Gastroesophageal sphincter (tissue), 4 donors: Measurements from ENCODE around the gene VTI1A. TPM values are rescaled to one million over a fixed set of nuclear protein-coding genes. Genes with fewer than 3 reads are reported as not detected.

Experiments used
- ATAC-seq: fragments of 150-250 bp; one replicate; pipeline ENCODE4 v1.9.1; 2016; ENCODE audit warnings: mild to moderate bottlenecking, moderate library complexity
- H3K27ac ChIP-seq, 4 donors: fragments of 200-600 bp; sonication (generic) in 3 of 4; 1 replicate in 3 of 4; 2 replicates in 1 of 4; pipeline ENCODE4 v1.5.1; 2016 to 2019
- H3K27me3 ChIP-seq: fragments of 200-600 bp; sonication (generic); one replicate; pipeline ENCODE4 v1.5.1; 2019
- H3K36me3 ChIP-seq, 2 donors: fragments of 200-600 bp; sonication (generic); one replicate each; pipeline ENCODE4 v1.5.1; 2019; ENCODE audit warnings: control low read depth in 1 of 2
- H3K4me1 ChIP-seq, 3 donors: fragments of 200-600 bp; sonication (generic); 1 replicate in 2 of 3; 2 replicates in 1 of 3; pipeline ENCODE4 v1.5.1; 2016 to 2019; ENCODE audit warnings: control low read depth in 2 of 3
- H3K4me3 ChIP-seq, 2 donors: fragments of 200-600 bp; sonication (generic); one replicate each; pipeline ENCODE4 v1.5.1; 2019; ENCODE audit warnings: mild to moderate bottlenecking in 1 of 2, moderate library complexity in 1 of 2
- H3K9me3 ChIP-seq, 3 donors: fragments of 200-600 bp; sonication (generic); one replicate each; pipeline ENCODE4 v1.5.1; 2017 to 2019; ENCODE audit warnings: control low read depth in 2 of 3
- EP300 ChIP-seq: sonication (generic); formaldehyde crosslinking; IDR thresholded peaks from one replicate; pipeline ENCODE4 v1.6.1; 2017; ENCODE audit warnings: antibody characterized with exemption, mild to moderate bottlenecking
- POLR2A ChIP-seq, 2 donors: fragments of 450-650 bp; IDR thresholded peaks; one replicate each; pipeline ENCODE4 v1.6.1; 2017; ENCODE audit warnings: antibody characterized with exemption in 2 of 2, mild to moderate bottlenecking in 2 of 2, moderate library complexity in 1 of 2
- POLR2AphosphoS5 ChIP-seq: sonication (generic); formaldehyde crosslinking; IDR thresholded peaks from one replicate; pipeline ENCODE4 v1.6.1; 2017; ENCODE audit warnings: antibody characterized with exemption
- WGBS, 2 donors: methylation state at CpG; one replicate each; pipeline ENCODE4 v1.1.5; 2018; ENCODE audit warnings: low coverage in 1 of 2; 5-methylcytosine and 5-hydroxymethylcytosine counted together
- total RNA-seq, 4 donors: library from RNA; depleted of rRNA; stranded (reverse); fragments of >200 nt; gene quantifications; one replicate each; pipeline ENCODE4 v1.1.0, GENCODE V29; 2016
- TF ChIP-seq, protein P1 (sequence below), 4 experiments: fragments of 200-600 bp in 2 of 4; fragments of 450-650 bp in 2 of 4; sonication (generic) in 1 of 4; IDR thresholded peaks; one replicate each; pipeline ENCODE4 v1.5.1; 2017 to 2019; ENCODE audit warnings: antibody characterized with exemption in 4 of 4, mild to moderate bottlenecking in 2 of 4, moderate library complexity in 2 of 4

Gene VTI1A
- total RNA-seq, 4 donors from 2014 or later = 19.6 to 81.9 (median 43.1) TPM

DNA sequence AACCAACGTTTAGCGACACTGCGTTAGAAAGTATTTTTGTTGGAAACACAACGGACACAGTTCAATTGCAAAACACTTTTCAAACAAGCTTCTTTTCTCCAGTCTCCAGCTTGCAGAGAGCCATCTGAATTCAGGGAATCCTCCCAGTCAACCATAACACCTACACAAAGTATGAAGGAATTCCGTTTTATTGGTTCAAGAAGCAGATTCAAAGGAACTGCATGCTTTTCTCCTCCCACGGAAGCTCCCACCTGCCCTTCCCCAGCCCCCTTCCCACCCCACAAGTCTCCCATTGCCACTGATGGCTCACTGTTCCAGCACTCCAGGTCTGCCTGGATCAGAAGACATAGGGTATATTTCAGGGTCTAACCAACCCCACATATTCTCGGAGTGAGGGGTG, 312.5 kb downstream of the VTI1A start:
- WGBS, 2 donors = 77 to 92% methylated on average over 6 of the region's 7 CpGs
- H3K4me1 ChIP-seq = peaks cover 0 to 11% (median 0%) of the 10 kb centered on the region in 3 donors
- no peaks in the 10 kb centered on the region for H3K36me3 ChIP-seq
- H3K27me3 ChIP-seq = no peaks in the 10 kb centered on the region
- no peak for TF ChIP-seq EP300
- TF ChIP-seq, protein P1, sequence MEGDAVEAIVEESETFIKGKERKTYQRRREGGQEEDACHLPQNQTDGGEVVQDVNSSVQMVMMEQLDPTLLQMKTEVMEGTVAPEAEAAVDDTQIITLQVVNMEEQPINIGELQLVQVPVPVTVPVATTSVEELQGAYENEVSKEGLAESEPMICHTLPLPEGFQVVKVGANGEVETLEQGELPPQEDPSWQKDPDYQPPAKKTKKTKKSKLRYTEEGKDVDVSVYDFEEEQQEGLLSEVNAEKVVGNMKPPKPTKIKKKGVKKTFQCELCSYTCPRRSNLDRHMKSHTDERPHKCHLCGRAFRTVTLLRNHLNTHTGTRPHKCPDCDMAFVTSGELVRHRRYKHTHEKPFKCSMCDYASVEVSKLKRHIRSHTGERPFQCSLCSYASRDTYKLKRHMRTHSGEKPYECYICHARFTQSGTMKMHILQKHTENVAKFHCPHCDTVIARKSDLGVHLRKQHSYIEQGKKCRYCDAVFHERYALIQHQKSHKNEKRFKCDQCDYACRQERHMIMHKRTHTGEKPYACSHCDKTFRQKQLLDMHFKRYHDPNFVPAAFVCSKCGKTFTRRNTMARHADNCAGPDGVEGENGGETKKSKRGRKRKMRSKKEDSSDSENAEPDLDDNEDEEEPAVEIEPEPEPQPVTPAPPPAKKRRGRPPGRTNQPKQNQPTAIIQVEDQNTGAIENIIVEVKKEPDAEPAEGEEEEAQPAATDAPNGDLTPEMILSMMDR (IDR thresholded peaks at IDR 0.05) = no peak
- H3K9me3 ChIP-seq = no peaks in the 10 kb centered on the region
- ATAC-seq = no peak
- no peak overlapping the region for H3K27ac ChIP-seq
- H3K4me3 ChIP-seq = no peak overlapping the region

DNA sequence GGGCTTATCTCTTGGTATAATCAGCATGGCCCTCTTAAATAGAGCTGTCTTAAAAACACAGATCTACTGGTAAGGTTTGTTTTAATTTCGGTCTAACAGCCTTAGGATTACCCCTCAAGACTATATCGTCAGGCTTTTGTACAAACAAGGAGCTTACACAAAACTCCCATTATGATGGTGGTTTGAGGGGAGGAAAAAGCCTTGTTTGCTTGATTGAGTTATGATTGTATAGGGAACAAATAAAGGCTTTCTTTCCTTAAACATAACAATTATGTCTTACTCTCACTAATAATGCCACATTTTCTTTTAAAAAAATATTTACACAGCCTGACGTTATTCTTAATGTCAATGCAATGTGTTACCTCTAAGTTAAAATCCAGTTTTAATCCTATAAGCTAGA, 314.2 kb downstream of the VTI1A start:
- no peaks in the 10 kb centered on the region for H3K36me3 ChIP-seq
- 83 to 93% methylated on average over 3 of the region's 3 CpGs for WGBS, 2 donors

DNA sequence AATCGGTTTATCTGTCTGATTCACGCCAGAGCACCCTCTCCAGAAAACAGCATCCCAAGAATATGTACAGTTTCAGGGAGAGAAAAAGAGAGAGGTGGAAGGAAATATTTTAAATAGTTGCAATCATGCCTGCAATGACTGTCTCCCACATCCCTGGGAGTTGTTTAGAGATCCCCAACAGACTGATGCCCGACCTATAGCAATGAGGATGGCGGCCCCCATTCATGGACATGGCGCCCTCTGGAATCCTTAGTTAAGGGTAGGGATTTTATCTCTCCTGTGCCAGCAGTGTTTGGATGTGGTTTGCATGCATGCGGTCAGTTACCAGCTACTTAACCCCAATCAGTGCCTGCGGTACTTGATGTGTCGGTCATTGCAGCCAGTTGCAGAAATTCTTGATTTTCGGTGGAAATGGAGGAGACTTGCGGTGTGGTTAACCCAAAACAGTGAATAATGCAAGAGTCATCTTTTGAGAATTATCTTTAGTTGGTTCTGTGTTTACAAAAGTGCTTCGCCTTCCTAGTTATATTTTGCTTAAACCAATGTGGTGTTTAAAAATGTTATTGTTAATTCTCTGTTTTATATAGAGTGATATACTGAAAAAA, 317.0 kb downstream of the VTI1A start:
- ATAC-seq = no peak
- no peaks in the 10 kb centered on the region for H3K4me1 ChIP-seq
- TF ChIP-seq, protein P1 (IDR thresholded peaks at IDR 0.05) = no peak
- TF ChIP-seq POLR2A (IDR thresholded peaks at IDR 0.05) (no peak), EP300 (no peak), POLR2AphosphoS5 (no peak)
- no peaks in the 10 kb centered on the region for H3K36me3 ChIP-seq
- 92 to 98% methylated on average over 7 of the region's 11 CpGs for WGBS, 2 donors
- H3K27ac ChIP-seq = no peak overlapping the region
- no peak overlapping the region for H3K4me3 ChIP-seq
- no peaks in the 10 kb centered on the region for H3K27me3 ChIP-seq
- H3K9me3 ChIP-seq = no peaks in the 10 kb centered on the region

More for the DNA sequence above, 314.2 kb downstream of the VTI1A start:
- ATAC-seq = no peak
- H3K27me3 ChIP-seq = no peaks in the 10 kb centered on the region
- H3K9me3 ChIP-seq = no peaks in the 10 kb centered on the region
- TF ChIP-seq POLR2A (IDR thresholded peaks at IDR 0.05) = no peak
- no peak for TF ChIP-seq EP300
- TF ChIP-seq POLR2AphosphoS5 = no peak
- TF ChIP-seq, protein P1 (IDR thresholded peaks at IDR 0.05) = no peak
- H3K4me3 ChIP-seq = no peak overlapping the region
- no peak overlapping the region for H3K27ac ChIP-seq
- H3K4me1 ChIP-seq = peaks cover 0 to under 1% (median 0%) of the 10 kb centered on the region in 3 donors

DNA sequence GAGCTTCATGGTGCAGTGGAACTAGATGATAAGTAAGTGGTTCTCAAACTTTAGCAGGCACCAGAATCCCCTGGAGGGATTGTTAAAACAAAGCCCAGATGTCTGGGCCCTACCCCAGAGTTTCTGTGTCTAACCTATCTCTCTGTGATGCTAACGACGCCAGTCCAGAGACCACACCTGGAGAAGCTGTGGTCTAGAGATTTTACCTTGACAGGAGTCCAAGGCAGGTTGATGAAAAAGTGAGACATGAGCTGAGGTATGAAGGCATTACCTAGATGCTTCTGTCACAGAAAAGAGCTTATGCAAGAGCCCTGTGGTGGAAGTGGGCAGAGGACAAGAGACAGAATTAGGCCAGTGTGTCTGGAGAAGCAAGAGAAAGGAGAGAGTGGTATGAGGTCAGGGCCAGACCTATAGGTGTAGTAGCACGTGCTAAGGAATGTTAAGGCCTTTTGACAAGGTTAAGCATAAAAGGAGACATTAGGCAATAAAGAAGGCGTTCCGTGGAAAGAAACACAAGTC, 318.8 kb downstream of the VTI1A start:
- no peak overlapping the region for H3K27ac ChIP-seq
- no peaks in the 10 kb centered on the region for H3K9me3 ChIP-seq
- ATAC-seq = no peak
- TF ChIP-seq, protein P1 (IDR thresholded peaks at IDR 0.05) = no peak
- TF ChIP-seq POLR2A (IDR thresholded peaks at IDR 0.05) (no peak), EP300 (no peak), POLR2AphosphoS5 (no peak)
- no peaks in the 10 kb centered on the region for H3K27me3 ChIP-seq
- 69 to 83% methylated on average over 3 to 5 of the region's 5 CpGs for WGBS, 2 donors
- H3K4me3 ChIP-seq = no peak overlapping the region
- H3K36me3 ChIP-seq = no peaks in the 10 kb centered on the region
- no peaks in the 10 kb centered on the region for H3K4me1 ChIP-seq

DNA sequence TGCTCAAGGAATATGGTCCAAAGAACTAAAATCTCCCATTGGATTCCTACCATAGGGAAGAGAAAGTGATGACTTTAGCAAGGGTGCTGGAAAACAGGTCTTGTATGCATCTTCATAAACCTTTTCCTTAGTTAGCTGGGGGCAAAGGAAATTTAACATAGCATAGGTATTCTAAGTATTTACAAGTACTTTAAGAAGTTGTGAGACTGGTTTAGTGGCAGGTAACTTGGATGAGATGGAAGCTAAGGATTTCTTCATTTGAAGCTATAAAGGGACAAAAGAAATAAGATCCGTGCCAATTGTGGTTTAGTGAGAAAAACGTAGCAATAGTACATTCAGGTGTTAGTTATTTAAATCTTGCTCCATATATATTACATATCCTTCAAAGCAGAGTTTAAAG, 319.6 kb downstream of the VTI1A start:
- 89 to 94% methylated on average over 2 of the region's 2 CpGs for WGBS, 2 donors
- no peaks in the 10 kb centered on the region for H3K4me1 ChIP-seq
- ATAC-seq = no peak
- TF ChIP-seq, protein P1 (IDR thresholded peaks at IDR 0.05) = no peak
- no peak for TF ChIP-seq EP300
- TF ChIP-seq POLR2AphosphoS5 = no peak
- no peak for TF ChIP-seq POLR2A (IDR thresholded peaks at IDR 0.05)
- H3K9me3 ChIP-seq = no peaks in the 10 kb centered on the region
- no peak overlapping the region for H3K27ac ChIP-seq
- H3K27me3 ChIP-seq = no peaks in the 10 kb centered on the region
- no peaks in the 10 kb centered on the region for H3K36me3 ChIP-seq
- H3K4me3 ChIP-seq = no peak overlapping the region
